Measurements from ENCODE around the gene UBL3. TPM values are rescaled to one million over a fixed set of nuclear protein-coding genes. Genes with fewer than 3 reads are reported as not detected.

UBL3 gene
- total and polyA plus RNA-seq, 2 of the 8 experiments (the other 6 are each of a cell fraction or from before 2014, with no cell fraction given): 5.3 to 16.1 TPM

GRCh38 chr13:29754473-29754806 lies 96.0 kb downstream of the UBL3 start (continued):
- TF ChIP-seq SAP30 (IDR thresholded peaks at IDR 0.05; ENCODE audit: insufficient read depth, insufficient replicate concordance, low read length) (no peak), HDAC2 (IDR thresholded peaks at IDR 0.05; ENCODE audit: borderline replicate concordance in 1 of 2, low read depth in 2 of 2, low read length in 2 of 2) (no peak), RAD21 (IDR thresholded peaks at IDR 0.05 in 1 of 2, conservative IDR thresholded peaks at IDR 0.05 in 1 of 2; ENCODE audit: low read depth in 2 of 2, low read length in 2 of 2) (no peak), CBX8 (IDR thresholded peaks at IDR 0.05; ENCODE audit: borderline replicate concordance, low read depth, low read length) (no peak), EP300 (IDR thresholded peaks at IDR 0.05; ENCODE audit: borderline replicate concordance in 1 of 2, low read depth in 2 of 2, low read length in 2 of 2) (no peak), KDM1A (IDR thresholded peaks at IDR 0.05; ENCODE audit: borderline replicate concordance, low read length) (no peak), ZNF274 (IDR thresholded peaks at IDR 0.05; ENCODE audit: borderline replicate concordance, extremely low read depth, low read length) (no peak), RFX5 (IDR thresholded peaks at IDR 0.05; ENCODE audit: borderline replicate concordance, low read depth, low read length) (no peak), BACH1 (IDR thresholded peaks at IDR 0.05; ENCODE audit: low read length) (peak; percentile 69; the same call in 1 of the 2 replicates), ATF2 (IDR thresholded peaks at IDR 0.05; ENCODE audit: low read length) (no peak), SIX5 (IDR thresholded peaks at IDR 0.05; ENCODE audit: low read depth, low read length) (no peak), POU5F1 (IDR thresholded peaks at IDR 0.05; ENCODE audit: low read depth, low read length) (peak; percentile 53; the same call in 1 of the 2 replicates), CBX5 (IDR thresholded peaks at IDR 0.05; ENCODE audit: low read depth, low read length) (no peak), YY1 (IDR thresholded peaks at IDR 0.05; ENCODE audit: low read depth, low read length) (no peak), CREB1 (IDR thresholded peaks at IDR 0.05) (no peak), ASH2L (IDR thresholded peaks at IDR 0.05; ENCODE audit: low read length) (no peak)
- TF ChIP-seq, protein P1, sequence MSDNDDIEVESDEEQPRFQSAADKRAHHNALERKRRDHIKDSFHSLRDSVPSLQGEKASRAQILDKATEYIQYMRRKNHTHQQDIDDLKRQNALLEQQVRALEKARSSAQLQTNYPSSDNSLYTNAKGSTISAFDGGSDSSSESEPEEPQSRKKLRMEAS (IDR thresholded peaks at IDR 0.05): no peak
